Measurements from ENCODE around the gene CACNG4. TPM values are rescaled to one million over a fixed set of nuclear protein-coding genes. Genes with fewer than 3 reads are reported as not detected.

CACNG4 gene
- total and polyA plus RNA-seq, 2 donors from 2014 or later: 0.26 to 0.31 TPM

- Histone ChIP-seq H3K27ac (ENCODE audit: low read depth in 2 of 2, low read length in 2 of 2) (no peak overlapping the region), H3K36me3 (ENCODE audit: control insufficient read depth in 2 of 3, insufficient read depth in 3 of 3, low read length in 3 of 3) (no peaks in the 10 kb centered on the region), H3K4me3 (ENCODE audit: low read length in 3 of 3) (no peak overlapping the region), H3K9me3 (ENCODE audit: control insufficient read depth in 2 of 3, insufficient read depth in 1 of 3, low read length in 3 of 3) (no peaks in the 10 kb centered on the region), H3K4me1 (ENCODE audit: control insufficient read depth in 2 of 3, insufficient read depth in 2 of 3, low read depth in 1 of 3, low read length in 3 of 3) (peaks cover 0 to 2% (median 0%) of the 10 kb centered on the region in 3 donors), H3K9ac (ENCODE audit: low read length in 3 of 3) (no peak overlapping the region), H3K27me3 (ENCODE audit: control insufficient read depth, insufficient read depth, low read length) (no peaks in the 10 kb centered on the region)
- intact Hi-C loops (cut with DNase I): no loop called here
- DNase-seq (no peak), FAIRE-seq (no peak)
- TF ChIP-seq CTCF (IDR thresholded peaks at IDR 0.05; ENCODE audit: borderline replicate concordance, extremely low read depth, insufficient read depth): no peak
Measured at GRCh38 chr17:66955821-66956220, 8.7 kb upstream of the CACNG4 start.

GRCh38 chr17:66956941-66957340, 7.6 kb upstream of the CACNG4 start:
- no peak for DNase-seq
- no peak for TF ChIP-seq CTCF (IDR thresholded peaks at IDR 0.05; ENCODE audit: borderline replicate concordance, extremely low read depth, insufficient read depth)
- H3K27me3 ChIP-seq (ENCODE audit: control insufficient read depth, insufficient read depth, low read length): no peaks in the 10 kb centered on the region
- no peaks in the 10 kb centered on the region for H3K36me3 ChIP-seq (ENCODE audit: control insufficient read depth in 2 of 3, insufficient read depth in 3 of 3, low read length in 3 of 3)
- no peak overlapping the region for H3K9ac ChIP-seq (ENCODE audit: low read length in 3 of 3)
- no peak overlapping the region for H3K27ac ChIP-seq (ENCODE audit: low read depth in 2 of 2, low read length in 2 of 2)
- no peak overlapping the region for H3K4me3 ChIP-seq (ENCODE audit: low read length in 3 of 3)
- intact Hi-C loops (cut with DNase I): no loop called here
- H3K9me3 ChIP-seq (ENCODE audit: control insufficient read depth in 2 of 3, insufficient read depth in 1 of 3, low read length in 3 of 3): no peaks in the 10 kb centered on the region
- peaks cover 0 to 2% (median 0%) of the 10 kb centered on the region in 3 donors for H3K4me1 ChIP-seq (ENCODE audit: control insufficient read depth in 2 of 3, insufficient read depth in 2 of 3, low read depth in 1 of 3, low read length in 3 of 3)
- no peak for FAIRE-seq

- FAIRE-seq (no peak), DNase-seq (no peak)
- no peak overlapping the region for H3K4me3 ChIP-seq (ENCODE audit: low read length in 3 of 3)
- intact Hi-C loops (cut with DNase I): no loop called here
- H3K4me1 ChIP-seq (ENCODE audit: control insufficient read depth in 2 of 3, insufficient read depth in 2 of 3, low read depth in 1 of 3, low read length in 3 of 3): peaks cover 0 to under 1% (median 0%) of the 10 kb centered on the region in 3 donors
- no peak overlapping the region for H3K27ac ChIP-seq (ENCODE audit: low read depth in 2 of 2, low read length in 2 of 2)
- H3K9me3 ChIP-seq (ENCODE audit: control insufficient read depth in 2 of 3, insufficient read depth in 1 of 3, low read length in 3 of 3): no peaks in the 10 kb centered on the region
- TF ChIP-seq CTCF (IDR thresholded peaks at IDR 0.05; ENCODE audit: borderline replicate concordance, extremely low read depth, insufficient read depth): no peak
- H3K9ac ChIP-seq (ENCODE audit: low read length in 3 of 3): no peak overlapping the region
- no peaks in the 10 kb centered on the region for H3K36me3 ChIP-seq (ENCODE audit: control insufficient read depth in 2 of 3, insufficient read depth in 3 of 3, low read length in 3 of 3)
- no peaks in the 10 kb centered on the region for H3K27me3 ChIP-seq (ENCODE audit: control insufficient read depth, insufficient read depth, low read length)
Measured at GRCh38 chr17:66957343-66957742, 7.2 kb upstream of the CACNG4 start.

- H3K27ac ChIP-seq (ENCODE audit: low read depth in 2 of 2, low read length in 2 of 2): no peak overlapping the region
- no peak for FAIRE-seq
Measured at GRCh38 chr17:66957951-66958579, 6.4 kb upstream of the CACNG4 start.

More at GRCh38 chr17:66957951-66958579, 6.4 kb upstream of the CACNG4 start:
- H3K4me1 ChIP-seq (ENCODE audit: control insufficient read depth in 2 of 3, insufficient read depth in 2 of 3, low read depth in 1 of 3, low read length in 3 of 3): no peaks in the 10 kb centered on the region
- intact Hi-C loops (cut with DNase I): no loop called here
- no peak overlapping the region for H3K4me3 ChIP-seq (ENCODE audit: low read length in 3 of 3)
- no peaks in the 10 kb centered on the region for H3K36me3 ChIP-seq (ENCODE audit: control insufficient read depth in 2 of 3, insufficient read depth in 3 of 3, low read length in 3 of 3)
- H3K9me3 ChIP-seq (ENCODE audit: control insufficient read depth in 2 of 3, insufficient read depth in 1 of 3, low read length in 3 of 3): no peaks in the 10 kb centered on the region
- no peak for TF ChIP-seq CTCF (IDR thresholded peaks at IDR 0.05; ENCODE audit: borderline replicate concordance, extremely low read depth, insufficient read depth)
- no peak overlapping the region for H3K9ac ChIP-seq (ENCODE audit: low read length in 3 of 3)
- DNase-seq: peak in 2 of 5 donors; percentile 28 to 59
- no peaks in the 10 kb centered on the region for H3K27me3 ChIP-seq (ENCODE audit: control insufficient read depth, insufficient read depth, low read length)
